OCI-LY1 (cell line): Measurements from ENCODE around the gene HIF1AN.

Source experiments
- CTCF ChIP-seq: fragments of 200-600 bp; sonication (generic), shearing (Covaris generic); IDR thresholded peaks from 2 replicates; pipeline ENCODE4 v1.5.1; 2017; ENCODE audit warnings: mild to moderate bottlenecking, antibody characterized with exemption, low read length, moderate library complexity, mixed read lengths
- EZH2 ChIP-seq: fragments of 200-600 bp; sonication (generic), shearing (Covaris generic); IDR thresholded peaks from 2 replicates; pipeline ENCODE4 v1.8.0; 2017; ENCODE audit warnings: borderline replicate concordance, mixed run types, mild to moderate bottlenecking, antibody characterized with exemption, low read length, moderate library complexity, mixed read lengths

- TF ChIP-seq CTCF (no peak), EZH2 (no peak)
Measured at GRCh38 chr10:100519311-100520051, 16.3 kb upstream of the HIF1AN start, which contains the start of gene SEC31B.
